GM12874 (cell line): ENCODE data around the gene SETD1A.

ENCODE experiments used
- TF ChIP-seq, protein P1 (sequence below): IDR thresholded peaks from 2 replicates; pipeline ENCODE4 v1.5.1; 2011; ENCODE audit warnings: low read depth, mild to moderate bottlenecking, control low read depth, low read length, moderate library complexity; ENCODE audit not compliant: insufficient read depth

The SETD1A gene

GRCh38 chr16:30953111-30953510, 4.4 kb upstream of the SETD1A start:
- TF ChIP-seq, protein P1, sequence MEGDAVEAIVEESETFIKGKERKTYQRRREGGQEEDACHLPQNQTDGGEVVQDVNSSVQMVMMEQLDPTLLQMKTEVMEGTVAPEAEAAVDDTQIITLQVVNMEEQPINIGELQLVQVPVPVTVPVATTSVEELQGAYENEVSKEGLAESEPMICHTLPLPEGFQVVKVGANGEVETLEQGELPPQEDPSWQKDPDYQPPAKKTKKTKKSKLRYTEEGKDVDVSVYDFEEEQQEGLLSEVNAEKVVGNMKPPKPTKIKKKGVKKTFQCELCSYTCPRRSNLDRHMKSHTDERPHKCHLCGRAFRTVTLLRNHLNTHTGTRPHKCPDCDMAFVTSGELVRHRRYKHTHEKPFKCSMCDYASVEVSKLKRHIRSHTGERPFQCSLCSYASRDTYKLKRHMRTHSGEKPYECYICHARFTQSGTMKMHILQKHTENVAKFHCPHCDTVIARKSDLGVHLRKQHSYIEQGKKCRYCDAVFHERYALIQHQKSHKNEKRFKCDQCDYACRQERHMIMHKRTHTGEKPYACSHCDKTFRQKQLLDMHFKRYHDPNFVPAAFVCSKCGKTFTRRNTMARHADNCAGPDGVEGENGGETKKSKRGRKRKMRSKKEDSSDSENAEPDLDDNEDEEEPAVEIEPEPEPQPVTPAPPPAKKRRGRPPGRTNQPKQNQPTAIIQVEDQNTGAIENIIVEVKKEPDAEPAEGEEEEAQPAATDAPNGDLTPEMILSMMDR = no peak

DNA sequence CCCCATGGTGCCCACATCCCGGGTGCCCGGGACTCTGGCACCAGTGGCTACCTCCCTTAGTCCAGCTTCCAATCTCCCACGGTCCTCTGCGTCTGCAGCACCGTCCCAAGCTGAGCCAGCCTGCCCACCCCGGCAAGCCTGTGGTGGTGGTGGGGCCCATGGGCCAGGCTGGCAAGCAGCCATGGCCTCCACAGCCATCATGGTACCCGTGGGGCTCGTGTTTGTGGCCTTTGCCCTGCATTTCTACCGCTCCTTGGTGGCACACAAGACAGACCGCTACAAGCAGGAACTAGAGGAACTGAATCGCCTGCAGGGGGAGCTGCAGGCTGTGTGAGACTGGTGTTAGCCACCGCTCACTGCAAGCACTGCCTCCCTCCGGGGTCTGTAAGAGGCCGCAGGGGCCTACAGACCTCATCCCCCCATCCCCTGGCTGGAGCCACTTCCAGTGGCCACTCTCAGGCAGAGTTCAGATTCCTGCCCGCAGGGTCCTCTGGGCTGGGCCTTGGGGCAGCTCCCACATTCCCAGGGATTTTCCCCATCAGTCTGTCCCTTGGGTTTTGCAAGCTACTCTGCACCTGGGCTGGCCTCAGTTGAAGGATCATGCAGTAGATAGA, 3.9 kb upstream of the SETD1A start:
- TF ChIP-seq, protein P1 = peak; percentile 79

DNA sequence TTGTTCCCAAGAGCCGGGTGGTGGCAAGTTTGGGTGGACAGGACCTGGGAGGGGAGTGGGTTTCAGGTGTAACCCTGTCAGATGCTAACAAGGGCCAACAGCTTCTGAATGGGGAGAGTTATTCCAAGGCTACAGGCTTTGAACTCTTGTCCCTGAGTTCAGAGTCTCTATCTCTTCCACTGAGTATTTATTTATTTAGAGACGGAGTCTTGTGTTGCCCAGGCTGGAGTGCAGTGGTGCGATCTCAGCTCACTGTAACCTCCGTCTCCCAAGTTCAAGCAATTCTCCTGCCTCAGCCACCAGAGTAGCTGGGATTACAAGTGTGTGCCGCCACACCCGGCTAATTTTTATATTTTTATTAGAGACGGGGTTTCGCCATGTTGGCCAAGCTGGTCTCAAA, 2.6 kb upstream of the SETD1A start:
- TF ChIP-seq, protein P1 = no peak

- TF ChIP-seq, protein P1 = peak; percentile 35
These were observed 726 bp upstream of the SETD1A start for GRCh38 chr16:30956601-30957455.

- TF ChIP-seq, protein P1 = no peak
These were observed 873 bp downstream of the SETD1A start for GRCh38 chr16:30958175-30959079.

GRCh38 chr16:30961384-30961783, 3.8 kb downstream of the SETD1A start:
- TF ChIP-seq, protein P1 = no peak
